SU-DHL-6 (cell line): ENCODE results near the gene NUP210.

ENCODE experiments used
- H2AFZ ChIP-seq: fragments of 200-600 bp; sonication (generic); 2 replicates; pipeline ENCODE4 v1.6.1; 2014; ENCODE audit warnings: low read depth, mild to moderate bottlenecking, moderate library complexity, mixed read lengths, antibody characterized with exemption, low read length; ENCODE audit not compliant: severe bottlenecking
- H3F3A ChIP-seq: fragments of 200-600 bp; shearing (Covaris generic); 2 replicates; pipeline ENCODE4 v1.6.0; 2016; ENCODE audit warnings: antibody characterized with exemption, mild to moderate bottlenecking; ENCODE audit not compliant: insufficient read depth
- H3K27ac ChIP-seq: fragments of 200-600 bp; sonication (generic); 2 replicates; pipeline ENCODE4 v1.5.1; 2016; ENCODE audit warnings: low read depth, mild to moderate bottlenecking, low read length, moderate library complexity, mixed read lengths
- H3K27me3 ChIP-seq: fragments of 200-600 bp; sonication (generic), shearing (Covaris generic); 2 replicates; pipeline ENCODE4 v1.6.0; 2014; ENCODE audit warnings: mild to moderate bottlenecking, low read length
- H3K36me3 ChIP-seq: fragments of 200-600 bp; sonication (generic); 2 replicates; pipeline ENCODE4 v1.6.1; 2014; ENCODE audit warnings: mild to moderate bottlenecking, low read length, mixed read lengths
- H3K4me2 ChIP-seq: fragments of 300-600, 200-600 bp; shearing (Covaris generic), sonication (generic); 2 replicates; pipeline ENCODE4 v1.6.0; 2014; ENCODE audit warnings: low read length, low read depth, mild to moderate bottlenecking; ENCODE audit not compliant: poor library complexity, severe bottlenecking
- H3K4me3 ChIP-seq: fragments of 200-600 bp; sonication (generic); 2 replicates; pipeline ENCODE4 v1.5.1; 2014; ENCODE audit warnings: antibody characterized with exemption, low read length, mild to moderate bottlenecking, mixed read lengths; ENCODE audit not compliant: insufficient read depth, poor library complexity, severe bottlenecking
- H3K79me2 ChIP-seq: fragments of 200-600 bp; sonication (generic); 2 replicates; pipeline ENCODE4 v1.6.1; 2014; ENCODE audit warnings: mild to moderate bottlenecking, low read length, moderate library complexity; ENCODE audit not compliant: insufficient read depth
- H3K9ac ChIP-seq: fragments of 200-600 bp; sonication (generic); 2 replicates; pipeline ENCODE4 v1.7.0; 2014; ENCODE audit warnings: mild to moderate bottlenecking, low read length
- H3K9me2 ChIP-seq: fragments of 200-600 bp; sonication (generic); replicated peaks from 2 replicates; pipeline ENCODE4 v1.6.1; 2014; ENCODE audit warnings: low read length; ENCODE audit not compliant: insufficient read depth
- H3K9me3 ChIP-seq: fragments of 200-600 bp; sonication (generic); 2 replicates; pipeline ENCODE4 v1.6.1; 2014; ENCODE audit warnings: low read length, mixed read lengths; ENCODE audit not compliant: insufficient read depth
- H4K20me1 ChIP-seq: fragments of 200-600 bp; sonication (generic); 2 replicates; pipeline ENCODE4 v1.6.1; 2014; ENCODE audit warnings: low read depth, mild to moderate bottlenecking, antibody characterized with exemption, low read length, moderate library complexity, mixed read lengths
- CTCF ChIP-seq: fragments of 200-600 bp; sonication (generic); IDR thresholded peaks from one replicate; pipeline ENCODE4 v1.5.1; 2017; ENCODE audit warnings: antibody characterized with exemption, mild to moderate bottlenecking, low read length, moderate library complexity; ENCODE audit not compliant: insufficient read depth, poor library complexity, severe bottlenecking
- EZH2phosphoT487 ChIP-seq: fragments of 200-600 bp; sonication (generic), shearing (Covaris generic); conservative IDR thresholded peaks from 2 replicates; pipeline ENCODE4 v1.6.1; 2018; ENCODE audit warnings: mild to moderate bottlenecking, antibody characterized with exemption, low read length, moderate library complexity, mixed read lengths

The NUP210 gene

GRCh38 chr3:13288732-13289718 lies 131.1 kb downstream of the NUP210 start:
- no peaks in the 10 kb centered on the region for H3F3A ChIP-seq
- H3K4me3 ChIP-seq = no peak overlapping the region
- no peaks in the 10 kb centered on the region for H3K36me3 ChIP-seq
- no peaks in the 10 kb centered on the region for H4K20me1 ChIP-seq
- no peak overlapping the region for H3K27ac ChIP-seq
- no peak overlapping the region for H3K9ac ChIP-seq
- no peak for TF ChIP-seq CTCF
- TF ChIP-seq EZH2phosphoT487 = no peak
- H3K27me3 ChIP-seq = no peaks in the 10 kb centered on the region
- H2AFZ ChIP-seq = no peak overlapping the region
- no peaks in the 10 kb centered on the region for H3K9me2 ChIP-seq
- H3K79me2 ChIP-seq = no peaks in the 10 kb centered on the region
- H3K9me3 ChIP-seq = peaks cover 17% of the 10 kb centered on the region; the same call in 1 of the 2 replicates
- H3K4me2 ChIP-seq = no peak overlapping the region

- no peak overlapping the region for H3K27ac ChIP-seq
- H3K79me2 ChIP-seq = no peaks in the 10 kb centered on the region
- H3K9me2 ChIP-seq = no peaks in the 10 kb centered on the region
- H2AFZ ChIP-seq = no peak overlapping the region
- H3K9ac ChIP-seq = no peak overlapping the region
- TF ChIP-seq CTCF (no peak), EZH2phosphoT487 (no peak)
- H3K4me3 ChIP-seq = no peak overlapping the region
- peaks cover 23% of the 10 kb centered on the region; the same call in 1 of the 2 replicates for H3K9me3 ChIP-seq
- no peaks in the 10 kb centered on the region for H3F3A ChIP-seq
- no peaks in the 10 kb centered on the region for H3K36me3 ChIP-seq
- H3K27me3 ChIP-seq = no peaks in the 10 kb centered on the region
- H4K20me1 ChIP-seq = no peaks in the 10 kb centered on the region
- H3K4me2 ChIP-seq = no peak overlapping the region
Measured at GRCh38 chr3:13287833-13288232, 132.3 kb downstream of the NUP210 start.

- Histone ChIP-seq H3K4me2 (no peak overlapping the region), H3K9ac (no peak overlapping the region), H3K4me3 (no peak overlapping the region), H4K20me1 (no peaks in the 10 kb centered on the region), H3K36me3 (no peaks in the 10 kb centered on the region), H3K9me2 (no peaks in the 10 kb centered on the region), H3K9me3 (peaks cover 23% of the 10 kb centered on the region; the same call in 1 of the 2 replicates), H3F3A (no peaks in the 10 kb centered on the region), H3K27ac (no peak overlapping the region), H2AFZ (no peak overlapping the region), H3K79me2 (no peaks in the 10 kb centered on the region), H3K27me3 (no peaks in the 10 kb centered on the region)
- no peak for TF ChIP-seq EZH2phosphoT487
Measured at GRCh38 chr3:13286873-13287272, 133.2 kb downstream of the NUP210 start.

DNA sequence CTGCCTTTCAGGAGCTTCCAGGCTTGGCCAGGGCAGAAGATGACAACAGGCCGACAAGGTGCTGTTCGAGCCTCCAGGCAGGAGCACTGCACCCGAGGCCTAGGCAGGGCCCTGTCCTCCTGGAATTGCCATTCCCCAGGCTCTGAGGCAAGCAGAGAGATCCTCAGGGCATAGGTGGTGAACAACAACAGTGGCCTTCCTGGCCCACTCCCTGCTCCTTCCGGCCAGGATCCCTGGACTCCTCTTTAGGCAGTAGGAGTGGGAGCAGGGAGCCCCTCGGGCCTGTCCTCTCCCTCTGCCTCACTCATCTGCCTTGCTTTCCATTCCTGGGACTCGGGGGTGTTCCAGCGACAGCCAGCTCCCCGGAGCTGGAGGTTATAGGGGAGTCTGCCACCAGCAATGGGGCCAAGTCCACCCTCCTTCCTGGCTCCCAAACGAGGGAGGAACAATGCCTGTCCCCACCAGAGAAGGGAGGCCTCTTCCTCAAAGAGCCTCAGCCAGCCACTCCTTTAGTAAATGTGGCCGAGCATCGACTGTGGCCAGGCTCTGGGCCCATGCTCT lies 135.0 kb downstream of the NUP210 start:
- Histone ChIP-seq H3K9ac (no peak overlapping the region), H4K20me1 (no peaks in the 10 kb centered on the region), H2AFZ (no peak overlapping the region), H3K27me3 (no peaks in the 10 kb centered on the region), H3F3A (no peaks in the 10 kb centered on the region), H3K4me2 (no peak overlapping the region), H3K79me2 (no peaks in the 10 kb centered on the region), H3K27ac (no peak overlapping the region), H3K9me2 (no peaks in the 10 kb centered on the region), H3K9me3 (peaks cover 23% of the 10 kb centered on the region; the same call in 1 of the 2 replicates), H3K4me3 (no peak overlapping the region), H3K36me3 (no peaks in the 10 kb centered on the region)
- no peak for TF ChIP-seq CTCF
- no peak for TF ChIP-seq EZH2phosphoT487
